ENCODE data around the gene MAGT1.
"Not testable (repeated sequence)": the region's sequence is repeated elsewhere in the genome, so short reads cannot be mapped to it uniquely, and the experiment has no call there.

The MAGT1 gene

DNA sequence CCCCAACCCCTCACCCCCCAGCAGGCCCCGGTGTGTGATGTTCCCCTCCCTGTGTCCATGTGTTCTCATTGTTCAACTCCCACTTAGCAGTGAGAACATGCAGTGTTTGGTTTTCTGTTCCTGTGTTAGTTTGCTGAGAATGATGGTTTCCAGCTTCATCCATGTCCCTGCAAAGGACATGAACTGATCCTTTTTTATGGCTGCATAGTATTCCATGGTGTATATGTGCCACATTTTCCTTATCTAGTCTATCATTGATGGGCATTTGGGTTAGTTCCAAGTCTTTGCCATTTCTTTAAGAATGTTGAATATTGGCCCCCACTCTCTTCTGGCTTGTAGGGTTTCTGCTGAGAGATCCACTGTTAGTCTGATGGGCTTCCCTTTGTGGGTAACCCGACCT lies 73.2 kb downstream of the MAGT1 start:
- DNase-seq: not testable (repeated sequence)

DNA sequence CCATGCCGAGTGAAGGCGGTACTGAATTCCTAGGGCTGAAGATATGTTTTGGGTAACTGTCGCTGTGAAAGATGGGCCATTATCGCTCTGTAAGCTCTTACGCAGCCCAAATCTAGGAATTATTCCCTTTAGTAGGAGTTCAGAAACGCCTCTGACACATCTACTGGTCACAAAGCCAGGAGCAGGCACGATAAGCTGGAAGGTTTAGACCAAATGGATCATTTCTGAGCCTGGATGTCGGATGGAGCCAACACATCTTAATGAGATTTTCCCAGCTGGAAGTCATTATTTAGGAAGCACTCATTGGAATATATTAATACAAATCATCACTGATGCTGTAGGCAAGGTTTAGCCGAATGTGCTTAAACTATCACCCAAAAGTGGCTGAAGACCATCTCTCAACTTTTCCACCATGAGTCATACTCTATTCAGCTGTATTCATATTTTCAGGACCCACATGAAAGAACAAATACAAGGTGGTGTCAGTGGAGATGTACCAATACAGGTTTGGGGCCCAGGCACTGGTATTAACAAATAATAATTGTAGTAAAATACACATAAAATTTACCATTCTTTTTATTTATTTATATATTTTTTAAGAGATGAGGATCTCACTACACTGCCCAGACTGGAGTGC lies 75.0 kb downstream of the MAGT1 start:
- DNase-seq: no peak

DNA sequence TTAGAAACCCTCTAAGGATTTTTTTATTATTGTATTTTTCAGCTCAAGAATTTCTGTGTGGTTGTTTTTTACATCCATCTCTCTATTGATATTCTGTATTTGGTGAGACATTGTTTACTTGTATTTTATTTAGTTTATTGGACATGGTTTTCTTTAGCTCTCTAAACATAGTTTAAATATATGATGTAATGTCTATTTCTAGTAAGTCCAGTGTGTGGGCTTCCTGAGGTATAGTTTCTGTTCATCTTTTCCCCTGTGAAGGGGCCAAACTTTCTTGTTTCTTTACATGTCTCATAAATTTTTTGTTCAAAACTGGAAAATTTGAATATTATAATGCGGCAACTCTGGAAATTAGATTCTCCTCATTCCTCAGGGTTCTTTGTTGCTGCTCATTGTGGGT lies 81.0 kb downstream of the MAGT1 start:
- DNase-seq: no peak

DNA sequence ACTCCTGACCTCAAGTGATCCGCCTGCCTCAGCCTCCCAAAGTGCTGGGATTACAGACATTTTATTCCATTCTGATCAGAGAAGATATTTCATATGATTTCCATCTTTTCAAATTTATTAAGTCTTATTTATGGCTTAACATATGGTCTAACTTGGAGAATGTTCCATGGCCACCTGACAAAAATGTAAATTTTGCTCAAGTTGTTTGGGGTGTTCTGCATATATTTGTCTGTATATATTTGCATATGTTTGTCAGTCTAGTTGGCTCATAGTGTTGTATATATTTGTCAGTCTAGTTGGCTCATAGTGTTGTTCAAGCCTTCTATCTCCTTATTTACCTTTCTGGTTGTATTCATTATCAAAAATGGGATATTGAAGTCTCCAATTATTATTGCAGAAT lies 93.0 kb downstream of the MAGT1 start:
- DNase-seq: no peak

DNA sequence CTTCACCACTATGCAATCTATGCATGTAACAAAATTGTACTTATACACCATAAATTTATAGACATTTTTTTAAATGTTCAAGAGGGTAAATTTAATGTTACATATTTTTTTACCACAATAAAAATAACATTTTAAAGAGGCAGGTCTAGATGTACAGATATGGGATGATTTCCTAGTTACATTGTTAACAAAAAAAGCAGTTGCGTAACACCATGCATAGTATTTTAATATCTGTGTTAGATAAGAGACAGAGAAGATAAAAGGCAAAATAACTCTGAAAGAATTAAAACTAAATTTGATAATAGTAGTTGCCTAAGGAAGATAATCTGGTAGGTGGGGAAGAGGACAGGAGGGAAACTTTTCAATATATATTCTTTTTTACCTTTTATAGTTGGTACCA lies 100.1 kb downstream of the MAGT1 start:
- no peak for DNase-seq

DNA sequence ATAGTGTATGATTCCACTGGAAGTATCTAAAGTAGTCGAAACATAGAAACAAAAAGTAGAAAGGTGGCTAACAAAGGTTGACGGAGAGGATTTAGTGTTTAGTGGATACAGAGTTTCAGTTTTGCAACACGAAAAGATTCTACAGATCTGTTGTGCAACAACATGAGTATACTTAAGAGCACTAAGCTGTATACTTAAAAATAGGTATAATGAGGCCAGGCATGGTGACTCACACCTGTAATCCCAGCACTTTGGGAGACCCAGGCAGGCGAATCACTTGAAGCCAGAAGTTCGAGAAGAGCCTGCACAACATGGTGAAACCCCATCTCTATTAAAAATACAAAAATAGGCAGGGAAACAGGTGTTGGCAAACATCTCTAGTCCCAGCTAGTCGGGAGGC lies 101.3 kb downstream of the MAGT1 start:
- DNase-seq: no peak

DNA sequence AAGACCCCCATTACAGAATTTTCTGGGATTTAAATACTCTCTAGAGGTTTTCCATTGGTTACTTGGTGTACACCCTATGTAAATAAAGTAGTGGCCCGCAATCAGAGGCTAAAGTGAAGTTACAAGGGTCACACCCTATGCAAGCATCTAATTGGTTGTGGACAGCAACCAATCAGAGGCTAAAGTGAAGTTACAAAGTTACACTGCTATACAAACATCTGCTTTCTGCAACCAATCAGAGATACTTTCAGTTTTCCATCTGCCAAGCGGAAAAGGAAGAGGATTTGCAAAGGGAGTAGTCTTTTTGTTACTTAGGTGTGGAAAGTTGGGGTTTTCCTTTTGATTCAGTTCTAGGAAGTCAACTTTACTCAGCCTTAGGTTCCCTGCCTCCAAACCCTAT lies 107.2 kb downstream of the MAGT1 start:
- DNase-seq: peak; percentile 78

DNA sequence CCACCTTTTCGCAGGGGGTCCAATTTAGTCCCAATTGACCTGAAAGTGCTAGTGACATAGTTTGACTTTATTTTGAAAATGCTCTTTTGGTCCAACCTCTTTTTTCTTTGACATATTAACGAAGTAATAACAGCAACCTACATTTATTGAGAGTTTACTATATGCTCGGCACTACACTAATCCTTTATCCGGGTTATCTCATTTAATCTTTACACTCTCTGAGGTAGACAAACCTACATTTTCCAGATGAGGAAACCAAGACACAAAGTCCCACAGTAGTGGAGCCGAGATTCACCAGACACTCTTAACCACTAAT lies 108.9 kb downstream of the MAGT1 start:
- no peak for DNase-seq

DNA sequence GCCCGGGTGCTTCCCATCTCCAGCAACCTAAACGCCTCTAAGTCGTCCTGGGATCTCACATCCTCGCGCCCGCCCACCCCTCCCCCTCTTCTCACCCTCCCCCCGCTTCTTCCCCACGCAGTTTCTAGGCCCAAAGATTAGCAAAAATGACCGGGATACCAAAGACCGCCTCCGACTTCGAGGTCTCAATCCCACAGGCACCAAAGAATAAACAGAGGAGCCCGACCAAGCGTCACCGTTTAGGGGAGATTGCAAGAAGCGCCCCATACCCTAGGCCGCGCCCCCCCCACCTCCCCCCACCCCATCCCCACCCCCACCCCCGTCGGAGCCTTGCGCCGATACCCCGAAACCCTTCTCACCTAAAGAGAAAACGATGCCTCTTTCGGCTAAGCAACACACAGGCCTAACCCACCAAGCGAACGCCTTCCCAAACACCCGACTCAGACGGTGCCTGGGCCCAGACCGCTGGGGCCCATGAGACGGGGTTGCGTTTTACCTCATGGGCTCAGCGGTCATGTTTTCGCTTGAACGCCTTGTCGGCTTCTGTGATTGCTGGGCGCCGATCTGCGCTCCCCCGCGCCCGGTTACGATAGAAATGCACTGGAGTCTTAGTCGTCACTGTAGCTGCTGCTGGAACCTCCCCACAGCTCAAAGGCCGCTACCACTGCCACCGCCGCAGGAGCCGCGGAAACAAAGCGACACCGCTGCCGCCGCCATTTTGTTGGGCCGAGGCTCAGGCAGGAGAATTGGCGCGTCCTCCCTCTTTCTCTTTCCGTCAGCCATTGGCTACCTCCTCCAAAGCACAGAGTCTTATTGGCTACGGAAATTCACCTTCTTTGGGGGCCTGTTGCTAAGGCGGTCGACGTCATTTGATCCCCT lies 109.5 kb downstream of the MAGT1 start, which contains the start of gene ATRX:
Gene ATRX, minus strand, starts transcription at position 731 of the 879 bp plus-strand sequence. Its CDS starts 215 bp downstream, at position 516.
- peak; percentile 87 for DNase-seq

DNA sequence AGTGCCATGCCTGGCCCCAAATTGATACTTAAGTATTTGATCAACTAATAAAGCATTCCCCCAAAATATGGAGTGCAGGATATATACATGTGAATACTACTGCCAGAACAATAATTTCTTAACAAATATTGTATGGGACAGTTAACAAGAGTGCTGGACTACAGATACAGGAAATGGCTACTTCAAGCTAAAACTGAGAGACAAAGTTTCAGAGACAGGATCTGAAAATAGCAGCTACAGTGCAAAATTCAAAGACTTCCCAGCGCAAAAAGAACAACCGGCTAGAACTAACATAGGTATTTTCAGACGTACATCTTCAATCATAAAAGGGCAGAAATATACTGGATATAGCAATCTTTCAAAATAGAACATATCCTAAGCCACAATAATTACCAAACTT lies 115.5 kb downstream of the MAGT1 start:
- DNase-seq: no peak

DNA sequence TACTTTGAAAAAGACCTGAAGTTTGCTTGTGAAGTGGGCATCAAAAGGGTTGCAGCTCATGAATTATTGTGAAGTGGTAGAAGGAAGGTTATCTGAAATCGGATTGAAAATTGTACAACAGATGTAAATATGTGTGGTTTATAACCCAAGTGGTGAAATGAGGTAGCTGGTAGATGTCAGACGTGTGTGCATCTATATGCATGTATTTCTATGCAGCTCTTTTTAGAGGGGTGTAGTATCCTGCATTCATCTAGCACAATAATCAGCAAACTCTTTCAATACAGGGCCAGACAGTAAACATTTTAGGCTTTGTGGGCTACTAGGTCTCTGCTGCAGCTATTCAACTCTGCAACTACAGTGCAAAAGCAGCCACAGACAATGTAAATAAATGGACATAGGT lies 118.6 kb downstream of the MAGT1 start:
- no peak for DNase-seq

Data from CD4-positive, alpha-beta T cell treated with Interleukin-21 for 1 hour (primary cell).